HepG2 (cell line): ENCODE results near the gene PARS2. TPM values are rescaled to one million over a fixed set of nuclear protein-coding genes. Genes with fewer than 3 reads are reported as not detected.
A peak's percentile ranks its signal among the peaks of the same experiment; 100 is the strongest.

Source experiments
- ATAC-seq: fragments of 200-7000 bp; cut with Tn5 transposase; 3 replicates; pipeline ENCODE4 v1.9.1; 2020; ENCODE audit warnings: mild to moderate bottlenecking, moderate library complexity
- BruUV-seq: library from RNA; stranded (reverse); fragments of 400-500 nt; replicated peaks from 2 replicates; lab custom pipeline; 2021; lab: Mats Ljungman, UMichigan
- CTCF ChIA-PET: fragments of 300-600 bp; formaldehyde crosslinking; extraction: SDS; loops from one replicate; lab custom pipeline; 2021; ENCODE audit warnings: low total read pairs, inconsistent platforms, low intra/inter-chr PET ratio; lab: Yijun Ruan, JAX
- POLR2A ChIA-PET: fragments of 350-600 bp; sonication (Branson Sonifier 250); formaldehyde crosslinking; loops from one replicate; lab custom pipeline; 2020; ENCODE audit warnings: antibody characterized with exemption, inconsistent platforms; lab: Yijun Ruan, JAX
- DNase-seq: peaks from one replicate; pipeline ENCODE4 v3.0.0-alpha.2; 2015; ENCODE audit warnings: low spot score
- FAIRE-seq: peaks from 3 replicates; lab custom pipeline; 2011; peaks lifted over from hg19 to GRCh38; lab: Jason Lieb, UNC
- H2AFZ ChIP-seq: one replicate; pipeline ENCODE4 v1.6.1; 2011; ENCODE audit warnings: low read length, inconsistent platforms
- H3K27ac ChIP-seq: fragments of 300-600 bp; 3 replicates; pipeline ENCODE4 v1.8.0; 2011; ENCODE audit warnings: mixed run types, mild to moderate bottlenecking, mixed read lengths, low read length, inconsistent platforms; ENCODE audit not compliant: insufficient read depth; ENCODE audit errors: extremely low read length
- H3K27me3 ChIP-seq, 2 experiments: fragments of 200-600 bp in 1 of 2; 2 replicates in 1 of 2; 3 replicates in 1 of 2; pipeline versions ENCODE4 v1.6.0 to v1.8.0; 2011; ENCODE audit warnings: low read length in 2 of 2, mild to moderate bottlenecking in 2 of 2, moderate library complexity in 2 of 2, inconsistent platforms in 1 of 2; ENCODE audit not compliant: insufficient read depth in 2 of 2, control insufficient read depth in 1 of 2
- H3K36me3 ChIP-seq, 2 experiments: fragments of 200-600 bp in 1 of 2; replicated peaks in 1 of 2; 2 replicates in 1 of 2; 3 replicates in 1 of 2; pipeline versions ENCODE4 v1.5.1 to v1.8.0; 2011; ENCODE audit warnings: low read length in 2 of 2, inconsistent platforms in 1 of 2; ENCODE audit not compliant: insufficient read depth in 2 of 2, control insufficient read depth in 1 of 2
- H3K4me1 ChIP-seq: 2 replicates; pipeline ENCODE4 v1.5.1; 2012; ENCODE audit warnings: low read length, inconsistent platforms; ENCODE audit not compliant: insufficient read depth
- H3K4me2 ChIP-seq: 2 replicates; pipeline ENCODE4 v1.6.0; 2011; ENCODE audit warnings: low read depth, low read length, inconsistent platforms
- H3K4me3 ChIP-seq, 3 experiments: fragments of 200-600 bp in 1 of 3; sonication (generic), shearing (Covaris generic) in 1 of 3; replicated peaks in 1 of 3; 2 replicates each; pipeline ENCODE4 v1.5.1; 2011 to 2016; ENCODE audit warnings: low read length in 3 of 3, inconsistent platforms in 2 of 3, low read depth in 2 of 3, mild to moderate bottlenecking in 2 of 3, control low read depth in 1 of 3, mixed read lengths in 1 of 3; ENCODE audit not compliant: insufficient read depth in 1 of 3
- H3K79me2 ChIP-seq: one replicate; pipeline ENCODE4 v1.6.1; 2011; ENCODE audit warnings: low read length, inconsistent platforms; ENCODE audit not compliant: insufficient read depth
- H3K9ac ChIP-seq: 2 replicates; pipeline ENCODE4 v1.6.0; 2011; ENCODE audit warnings: mild to moderate bottlenecking, low read depth, low read length, inconsistent platforms; ENCODE audit not compliant: insufficient read depth
- H3K9me3 ChIP-seq: 2 replicates; pipeline ENCODE4 v1.5.1; 2012; ENCODE audit warnings: mild to moderate bottlenecking, low read length
- H4K20me1 ChIP-seq: 2 replicates; pipeline ENCODE4 v1.6.0; 2011; ENCODE audit warnings: inconsistent platforms, mild to moderate bottlenecking, low read length, moderate library complexity; ENCODE audit not compliant: insufficient read depth
- HNRNPH1 ChIP-seq: fragments of 200-400 bp; formaldehyde crosslinking; optimal IDR thresholded peaks from 2 replicates; pipeline ENCODE3; 2017; ENCODE audit warnings: mild to moderate bottlenecking, low read depth, low read length
- KAT7 ChIP-seq: IDR thresholded peaks from 2 replicates; pipeline ENCODE4 v1.6.1; 2018; ENCODE audit warnings: borderline replicate concordance, missing compliant biosample characterization
- POLR2A ChIP-seq, 2 experiments: IDR thresholded peaks; 2 replicates each; pipeline ENCODE4 v1.6.1; 2011; ENCODE audit warnings: low read depth in 2 of 2, low read length in 2 of 2, mild to moderate bottlenecking in 1 of 2, moderate library complexity in 1 of 2; ENCODE audit not compliant: insufficient read depth in 1 of 2
- XBP1 ChIP-seq: sonication (generic); formaldehyde crosslinking; IDR thresholded peaks from 2 replicates; pipeline ENCODE4 v1.5.0; 2020; ENCODE audit warnings: missing genetic modification reagents
- ZC3H13 ChIP-seq: sonication (generic); formaldehyde crosslinking; IDR thresholded peaks from 2 replicates; pipeline ENCODE4 v1.8.1; 2023; ENCODE audit warnings: mild to moderate bottlenecking, missing genetic modification reagents, moderate library complexity
- ZFY ChIP-seq: sonication (generic); formaldehyde crosslinking; IDR thresholded peaks from 2 replicates; pipeline ENCODE4 v1.4.0; 2020; ENCODE audit warnings: missing genetic modification reagents
- ZNF24 ChIP-seq: fragments of 450-650 bp; IDR thresholded peaks from 2 replicates; pipeline ENCODE4 v1.6.1; 2017; ENCODE audit warnings: antibody characterized with exemption, mild to moderate bottlenecking
- ZNF761 ChIP-seq: sonication (generic); formaldehyde crosslinking; conservative IDR thresholded peaks from 2 replicates; pipeline ENCODE4 v1.4.0; 2020; ENCODE audit warnings: mild to moderate bottlenecking, missing genetic modification reagents
- WGBS: methylation state at CpG from one replicate; pipeline ENCODE4 v1.1.6; 2017; ENCODE audit warnings: low lambda C conversion rate; 5-methylcytosine and 5-hydroxymethylcytosine counted together
- in situ Hi-C: cut with HindIII; loops from 2 replicates; pipeline ENCODE4 v1.10.0; 2017; ENCODE audit warnings: low pct_unique_long_range_greater_than_20kb; ENCODE audit not compliant: extremely low pct_ligation_motif_present
- intact Hi-C: fragments of 100-400 bp; cut with micrococcal nuclease; formaldehyde crosslinking; loops from one replicate; pipeline ENCODE4 v1.10.0; 2022; ENCODE audit not compliant: unreplicated experiment
- polyA plus RNA-seq, 8 experiments: library from polyadenylated mRNA; depleted of rRNA in 3 of 8; stranded (reverse) in 7 of 8; unstranded in 1 of 8; fragments of >200 nt; fragmentation: Illumina TruSeq in 4 of 8; extraction: Trizol in 4 of 8; gene quantifications; 2 replicates each; pipeline versions ENCODE4 v1.2.1 to v1.2.3, GENCODE V29; 2011 to 2016; ENCODE audit warnings: low read depth in 4 of 8, missing spikeins in 1 of 8, mixed read lengths in 1 of 8; ENCODE audit not compliant: insufficient read depth in 1 of 8
- total RNA-seq, 5 experiments: library from RNA; depleted of rRNA; stranded (reverse); fragments of >200 nt; fragmentation: Illumina TruSeq; extraction: Trizol; gene quantifications; 2 replicates each; pipeline ENCODE4 v1.2.3, GENCODE V29; 2016; ENCODE audit warnings: low read depth in 1 of 5
- TF ChIP-seq, protein P1 (sequence below): sonication (generic); formaldehyde crosslinking; IDR thresholded peaks from 2 replicates; pipeline ENCODE4 v1.5.1; 2020; ENCODE audit warnings: missing genetic modification reagents, mild to moderate bottlenecking, borderline replicate concordance

PARS2 gene
- total and polyA plus RNA-seq, 2 of the 13 experiments (the other 11 are each of a cell fraction or from before 2014, with no cell fraction given): 2.4 to 4.6 TPM

DNA sequence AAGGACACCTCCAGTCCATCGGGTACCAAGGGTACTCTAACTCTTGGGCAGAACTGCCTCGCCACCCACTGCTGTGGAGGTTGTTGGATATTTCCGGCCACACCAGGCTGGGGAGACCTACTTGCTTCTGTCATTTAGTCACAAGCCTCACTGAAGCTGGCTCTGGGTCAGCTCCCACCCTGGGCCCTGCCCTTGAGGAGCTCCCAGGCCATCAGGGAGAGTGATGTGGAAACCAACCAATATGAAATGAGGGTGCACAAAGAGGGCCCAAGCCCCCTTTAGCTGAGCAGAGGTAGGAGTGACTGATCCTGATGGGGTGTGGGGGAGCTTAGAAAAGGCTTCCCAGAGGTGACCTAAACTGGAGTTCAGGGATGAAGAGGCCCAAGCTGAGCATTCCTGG is 19.6 kb downstream of the PARS2 start (continued):
- no peak for TF ChIP-seq KAT7 (CRISPR knock-in tag)
- no peak for TF ChIP-seq HNRNPH1
- TF ChIP-seq, protein P1, sequence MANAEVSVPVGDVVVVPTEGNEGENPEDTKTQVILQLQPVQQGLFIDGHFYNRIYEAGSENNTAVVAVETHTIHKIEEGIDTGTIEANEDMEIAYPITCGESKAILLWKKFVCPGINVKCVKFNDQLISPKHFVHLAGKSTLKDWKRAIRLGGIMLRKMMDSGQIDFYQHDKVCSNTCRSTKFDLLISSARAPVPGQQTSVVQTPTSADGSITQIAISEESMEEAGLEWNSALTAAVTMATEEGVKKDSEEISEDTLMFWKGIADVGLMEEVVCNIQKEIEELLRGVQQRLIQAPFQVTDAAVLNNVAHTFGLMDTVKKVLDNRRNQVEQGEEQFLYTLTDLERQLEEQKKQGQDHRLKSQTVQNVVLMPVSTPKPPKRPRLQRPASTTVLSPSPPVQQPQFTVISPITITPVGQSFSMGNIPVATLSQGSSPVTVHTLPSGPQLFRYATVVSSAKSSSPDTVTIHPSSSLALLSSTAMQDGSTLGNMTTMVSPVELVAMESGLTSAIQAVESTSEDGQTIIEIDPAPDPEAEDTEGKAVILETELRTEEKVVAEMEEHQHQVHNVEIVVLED (CRISPR knock-in tag): no peak
- no peak for TF ChIP-seq ZFY (CRISPR knock-in tag)
- TF ChIP-seq ZNF761 (CRISPR knock-in tag): no peak
- no peak for TF ChIP-seq ZNF24

DNA sequence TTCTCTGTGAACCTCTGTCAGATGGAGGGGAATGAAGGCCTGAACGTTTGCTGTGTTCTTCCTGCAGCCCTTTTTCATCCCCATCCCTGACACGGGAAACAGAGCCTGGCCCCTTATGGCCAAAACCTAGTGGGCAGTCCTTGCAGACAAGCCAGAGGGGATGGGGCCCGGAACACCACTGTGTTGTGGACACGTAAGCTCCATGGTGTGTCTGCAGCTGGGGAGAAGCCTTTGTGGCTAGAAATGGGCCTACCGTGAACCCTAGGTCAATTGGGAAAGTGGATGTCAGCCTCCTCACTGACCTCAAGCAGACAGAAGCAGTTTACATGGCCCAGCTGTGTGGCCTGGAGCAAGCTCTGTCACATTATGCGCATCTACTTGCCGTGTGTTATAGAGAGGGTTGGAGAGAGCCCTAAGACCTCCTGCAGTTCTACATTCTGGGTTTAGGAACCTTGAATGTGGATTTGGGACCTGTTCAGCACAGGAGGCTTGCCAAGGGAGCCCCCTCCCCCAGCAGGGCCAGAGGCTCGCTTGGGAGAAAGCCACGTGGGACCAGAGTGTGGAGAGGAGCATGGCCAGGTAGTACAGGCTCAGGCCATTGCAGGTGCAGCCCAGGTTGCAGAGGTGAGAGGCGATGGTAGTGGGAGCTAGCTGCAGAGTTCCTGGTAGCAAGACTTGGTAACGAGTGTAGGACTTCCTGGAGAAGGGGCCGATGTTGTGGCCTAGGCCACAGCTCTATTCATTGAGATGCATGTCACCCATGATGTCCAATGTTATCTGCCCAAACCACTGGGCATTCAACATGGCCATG is 20.7 kb downstream of the PARS2 start:
- DNase-seq: no peak
- no peak for ATAC-seq
- Histone ChIP-seq H3K27ac (no peak overlapping the region), H3K9me3 (no peaks in the 10 kb centered on the region), H3K4me3 (no peak overlapping the region), H4K20me1 (peaks cover 2% of the 10 kb centered on the region; the same call in 1 of the 2 replicates), H3K4me2 (no peak overlapping the region), H3K36me3 (peaks cover 24 to 39% of the 10 kb centered on the region in 2 experiments), H3K79me2 (no peaks in the 10 kb centered on the region), H3K9ac (no peak overlapping the region), H3K4me1 (no peaks in the 10 kb centered on the region), H3K27me3 (no peaks in the 10 kb centered on the region; a peak in 1 of 5 replicates), H2AFZ (no peak overlapping the region)
- in situ Hi-C loops: no loop called here
- POLR2A ChIA-PET: no interaction called here
- BruUV-seq: no TSS peak
- WGBS: 95% methylated on average over 10 of the region's 12 CpGs
- intact Hi-C loops: no loop called here
- CTCF ChIA-PET: no interaction called here
- TF ChIP-seq POLR2A (IDR thresholded peaks at IDR 0.05; ENCODE audit: insufficient read depth in 1 of 2, low read depth in 2 of 2, low read length in 2 of 2): peak in 1 of 2 experiments; percentile 16; a peak in 1 of 4 replicates
- TF ChIP-seq XBP1 (CRISPR knock-in tag): no peak
- TF ChIP-seq ZC3H13: peak; percentile 29; the same call in 1 of the 2 replicates
- no peak for FAIRE-seq
